Skeletal muscle cell (primary cell): ENCODE measurements around the gene ZNF446.
"Not testable (repeated sequence)": the region's sequence is repeated elsewhere in the genome, so short reads cannot be mapped to it uniquely, and the experiment has no call there.

Source experiments
- DNase-seq: peaks from one replicate; pipeline ENCODE4 v3.0.0-alpha.2; 2010; ENCODE audit warnings: low read depth
- H3K4me3 ChIP-seq: 2 replicates; pipeline ENCODE4 v1.5.1; 2011; ENCODE audit warnings: low read depth, mild to moderate bottlenecking, control low read depth, low read length, moderate library complexity

The ZNF446 gene

GRCh38 chr19:58475714-58476497, at the start of gene ZNF446:
Gene ZNF446 (plus strand): TSS chr19:58476352. CDS start chr19:58477219, 867 bp downstream.
- DNase-seq = peak; percentile 92

GRCh38 chr19:58428617-58429016, 47.5 kb upstream of the ZNF446 start:
- no peak for DNase-seq
- no peak overlapping the region for H3K4me3 ChIP-seq

More at GRCh38 chr19:58475714-58476497, at the start of gene ZNF446:
- H3K4me3 ChIP-seq = peak within 1 kb of the TSS; percentile 67

DNA sequence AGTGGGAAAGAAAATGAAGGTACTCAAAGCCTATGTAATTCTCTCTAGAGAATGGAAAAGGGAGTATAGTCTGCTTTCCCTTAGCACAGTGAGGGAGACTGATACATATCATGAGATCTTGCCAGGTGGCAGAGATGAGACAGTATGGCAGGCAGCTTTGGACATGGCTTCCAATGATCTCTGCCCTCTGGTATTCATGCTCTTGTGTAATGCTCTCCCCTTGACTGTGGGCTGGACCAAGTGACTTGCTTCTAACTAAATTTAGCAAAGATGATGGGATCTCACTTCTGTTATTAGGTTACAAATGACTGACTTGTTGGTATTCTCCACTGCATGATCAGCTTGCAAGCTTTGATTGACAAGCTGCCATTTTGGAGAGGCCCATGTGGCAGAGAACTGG, 46.4 kb upstream of the ZNF446 start:
- H3K4me3 ChIP-seq = no peak overlapping the region

DNA sequence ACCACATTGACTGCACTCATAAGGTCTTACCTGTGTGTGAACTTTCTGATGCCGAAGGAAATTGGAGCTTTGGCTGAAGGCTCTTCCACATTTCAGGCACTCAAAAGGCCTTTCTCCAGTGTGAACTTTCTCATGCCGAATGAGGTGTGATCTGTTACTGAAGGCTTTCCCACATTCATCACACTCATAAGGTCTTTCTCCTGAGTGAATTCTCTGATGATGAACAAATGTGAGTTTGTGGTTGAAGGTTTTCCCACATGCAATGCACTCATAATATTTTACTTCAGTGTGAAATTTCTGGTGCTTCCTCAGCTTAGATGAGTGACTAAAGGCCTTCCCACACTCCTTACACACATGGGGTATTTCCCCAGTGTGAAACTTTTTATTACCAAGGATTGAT, 41.9 kb upstream of the ZNF446 start:
- no peak for DNase-seq
- H3K4me3 ChIP-seq = no peak overlapping the region

More for the DNA sequence above, 46.4 kb upstream of the ZNF446 start:
- no peak for DNase-seq

GRCh38 chr19:58439576-58440554, 36.3 kb upstream of the ZNF446 start, which contains the start of gene ZNF132:
Gene ZNF132 (minus strand): TSS chr19:58440153. CDS start chr19:58439821, 332 bp downstream.
- peak; percentile 99 for DNase-seq
- H3K4me3 ChIP-seq = peak within 1 kb of the TSS; percentile 95

DNA sequence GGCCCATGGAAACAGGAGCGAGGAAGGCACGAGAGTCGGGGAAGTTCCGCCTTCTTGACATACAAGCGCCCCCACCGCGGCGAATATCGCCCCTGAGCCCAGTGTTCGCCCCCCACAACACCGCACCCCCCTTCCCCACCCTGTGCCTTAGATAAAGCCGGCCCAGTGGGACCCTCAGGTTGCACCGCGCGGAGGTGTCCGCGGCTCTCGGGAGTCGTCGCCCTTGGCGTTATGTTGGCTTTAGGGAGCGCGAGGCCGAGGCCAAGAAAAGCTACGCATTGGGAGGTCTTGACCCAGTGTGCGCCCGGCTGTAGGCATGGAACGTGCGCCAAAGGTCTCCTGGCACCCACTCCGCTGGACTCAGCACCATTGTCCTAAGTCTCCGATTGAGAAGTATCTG, 35.6 kb upstream of the ZNF446 start:
- no peak for DNase-seq

DNA sequence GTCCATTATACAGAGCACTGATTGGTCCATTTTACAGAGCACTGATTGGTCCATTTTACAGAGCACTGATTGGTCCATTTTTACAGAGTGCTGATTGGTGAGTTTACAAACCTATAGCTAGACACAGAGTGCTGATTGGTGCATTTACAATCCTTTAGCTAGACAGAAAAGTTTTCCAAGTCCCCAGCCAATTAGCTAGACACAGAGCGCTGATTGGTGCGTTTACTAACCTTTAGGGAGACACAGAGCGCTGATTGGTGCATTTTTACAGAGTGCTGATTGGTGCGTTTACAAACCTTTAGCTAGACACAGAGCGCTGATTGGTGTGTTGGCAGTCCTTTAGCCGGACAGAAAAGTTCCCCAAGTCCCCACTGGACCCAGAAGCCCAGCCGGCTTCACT, 33.2 kb upstream of the ZNF446 start:
- DNase-seq, H3K4me3 ChIP-seq: not testable (repeated sequence)

More for the DNA sequence above, 35.6 kb upstream of the ZNF446 start:
- H3K4me3 ChIP-seq = peak overlapping the region; percentile 95

GRCh38 chr19:58448860-58449259, 27.3 kb upstream of the ZNF446 start:
- H3K4me3 ChIP-seq, DNase-seq: not testable (repeated sequence)

DNA sequence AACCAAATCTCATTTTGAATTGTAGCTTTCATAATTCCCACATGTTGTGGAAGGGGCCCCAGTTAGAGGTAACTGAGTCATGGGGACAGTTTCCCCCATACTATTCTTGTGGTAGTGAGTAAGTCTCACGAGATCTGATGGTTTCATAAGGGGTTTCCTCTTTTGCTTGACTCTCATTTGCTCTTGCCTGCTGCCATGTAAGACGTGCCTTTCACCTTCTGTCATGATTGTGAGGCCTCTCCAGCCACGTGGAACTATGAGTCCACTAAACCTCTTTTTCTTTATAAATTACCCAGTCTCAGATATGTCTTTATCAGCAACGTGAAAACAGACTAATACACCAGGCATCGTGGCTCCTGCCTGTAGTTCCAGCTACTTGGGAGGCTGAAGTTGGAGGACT, 26.2 kb upstream of the ZNF446 start:
- H3K4me3 ChIP-seq, DNase-seq: not testable (repeated sequence)

GRCh38 chr19:58450856-58451357, 25.2 kb upstream of the ZNF446 start:
- peak overlapping the region; percentile 78 for H3K4me3 ChIP-seq
- DNase-seq = no peak

GRCh38 chr19:58451358-58452101, 24.6 kb upstream of the ZNF446 start, which contains the start of gene ZNF324B:
Gene ZNF324B (plus strand): TSS chr19:58451622. CDS start chr19:58453702, 2,080 bp downstream.
- DNase-seq = peak; percentile 72
- H3K4me3 ChIP-seq = peak within 1 kb of the TSS; percentile 78

- no peak for DNase-seq
- no peak overlapping the region for H3K4me3 ChIP-seq
Measured at GRCh38 chr19:58453743-58454142, 22.4 kb upstream of the ZNF446 start.

- no peak for DNase-seq
- no peak overlapping the region for H3K4me3 ChIP-seq
Measured at GRCh38 chr19:58455306-58455705, 20.8 kb upstream of the ZNF446 start.

- H3K4me3 ChIP-seq = no peak overlapping the region
- DNase-seq = no peak
Measured at GRCh38 chr19:58456111-58456510, 20.0 kb upstream of the ZNF446 start.

DNA sequence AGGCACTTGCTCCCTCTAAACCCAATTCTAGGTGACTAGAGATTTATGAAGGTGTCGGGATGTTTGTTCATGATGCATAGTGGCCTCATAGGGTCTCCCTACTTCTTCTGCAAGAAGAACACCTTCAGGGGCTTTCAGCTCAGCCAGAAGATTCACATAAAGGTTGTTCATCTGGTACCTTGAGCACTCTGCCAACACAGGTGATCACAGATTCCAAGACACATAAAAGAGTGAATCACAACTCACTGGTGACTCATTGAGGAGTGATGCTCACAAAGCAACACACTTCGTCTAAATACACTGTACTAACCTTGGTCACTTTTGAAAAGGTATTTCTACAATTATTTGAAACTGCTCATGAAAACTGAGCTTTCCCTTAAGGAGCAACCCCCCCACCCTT, 16.1 kb upstream of the ZNF446 start:
- no peak overlapping the region for H3K4me3 ChIP-seq
- no peak for DNase-seq

DNA sequence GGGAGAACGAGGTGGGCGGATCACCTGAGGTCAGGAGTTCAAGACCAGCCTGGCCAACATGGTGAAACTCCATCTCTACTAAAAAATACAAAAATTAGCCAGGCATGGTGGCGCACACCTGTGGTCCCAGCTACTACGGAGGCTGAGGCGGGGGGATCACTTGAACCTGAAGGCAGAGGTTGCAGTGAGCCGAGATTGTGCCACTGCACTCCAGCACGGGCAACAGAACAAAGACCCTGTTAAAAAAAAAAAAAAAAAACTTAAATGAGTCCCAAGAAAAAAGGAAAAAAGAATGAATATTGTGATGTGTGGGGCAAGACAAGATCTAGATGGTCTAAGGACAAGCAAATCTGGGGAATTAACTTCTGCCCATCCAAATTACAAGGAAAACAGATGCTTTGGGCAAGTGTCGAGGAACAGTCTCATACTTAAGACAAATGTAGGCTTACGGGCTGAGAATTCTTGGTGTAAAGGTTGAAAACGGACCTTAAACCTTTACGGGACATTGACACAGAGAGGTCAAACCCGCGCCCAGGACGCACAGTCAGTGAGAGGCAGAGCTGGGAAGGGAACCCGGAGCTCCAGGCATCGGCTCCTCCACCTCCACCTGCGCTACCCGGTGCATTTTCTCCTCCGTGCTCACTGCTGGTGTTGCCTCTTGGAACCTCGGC, 9.9 kb upstream of the ZNF446 start:
- DNase-seq = no peak

GRCh38 chr19:58466760-58467589, 9.2 kb upstream of the ZNF446 start, which contains the start of gene ZNF324:
Gene ZNF324 (plus strand): TSS chr19:58467080. CDS start chr19:58469186, 2,106 bp downstream.
- H3K4me3 ChIP-seq = peak within 1 kb of the TSS; percentile 92
- peak; percentile 76 for DNase-seq

More for the DNA sequence above, 9.9 kb upstream of the ZNF446 start:
- H3K4me3 ChIP-seq = peak overlapping the region; percentile 92
